ENCODE measurements around the gene CHRM4. TPM values are rescaled to one million over a fixed set of nuclear protein-coding genes. Genes with fewer than 3 reads are reported as not detected.

CHRM4 gene
- total RNA-seq, 2 donors from 2014 or later: 0.42 to 0.49 TPM

GRCh38 chr11:46431211-46431610 lies 39.6 kb upstream of the CHRM4 start:
- H3K36me3 ChIP-seq: no peaks in the 10 kb centered on the region
- no peaks in the 10 kb centered on the region for H3K27me3 ChIP-seq
- H3K9me3 ChIP-seq: no peaks in the 10 kb centered on the region
- TF ChIP-seq, protein P1, sequence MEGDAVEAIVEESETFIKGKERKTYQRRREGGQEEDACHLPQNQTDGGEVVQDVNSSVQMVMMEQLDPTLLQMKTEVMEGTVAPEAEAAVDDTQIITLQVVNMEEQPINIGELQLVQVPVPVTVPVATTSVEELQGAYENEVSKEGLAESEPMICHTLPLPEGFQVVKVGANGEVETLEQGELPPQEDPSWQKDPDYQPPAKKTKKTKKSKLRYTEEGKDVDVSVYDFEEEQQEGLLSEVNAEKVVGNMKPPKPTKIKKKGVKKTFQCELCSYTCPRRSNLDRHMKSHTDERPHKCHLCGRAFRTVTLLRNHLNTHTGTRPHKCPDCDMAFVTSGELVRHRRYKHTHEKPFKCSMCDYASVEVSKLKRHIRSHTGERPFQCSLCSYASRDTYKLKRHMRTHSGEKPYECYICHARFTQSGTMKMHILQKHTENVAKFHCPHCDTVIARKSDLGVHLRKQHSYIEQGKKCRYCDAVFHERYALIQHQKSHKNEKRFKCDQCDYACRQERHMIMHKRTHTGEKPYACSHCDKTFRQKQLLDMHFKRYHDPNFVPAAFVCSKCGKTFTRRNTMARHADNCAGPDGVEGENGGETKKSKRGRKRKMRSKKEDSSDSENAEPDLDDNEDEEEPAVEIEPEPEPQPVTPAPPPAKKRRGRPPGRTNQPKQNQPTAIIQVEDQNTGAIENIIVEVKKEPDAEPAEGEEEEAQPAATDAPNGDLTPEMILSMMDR (IDR thresholded peaks at IDR 0.05): no peak
- H3K27ac ChIP-seq: no peak overlapping the region
- intact Hi-C loops (cut with DNase I): no loop called here
- no peak for DNase-seq
- H3K4me3 ChIP-seq: no peak overlapping the region
- no peak overlapping the region for H3K9ac ChIP-seq (ENCODE audit: low read depth in 2 of 2, low read length in 2 of 2)
- H3K4me1 ChIP-seq: no peaks in the 10 kb centered on the region

DNA sequence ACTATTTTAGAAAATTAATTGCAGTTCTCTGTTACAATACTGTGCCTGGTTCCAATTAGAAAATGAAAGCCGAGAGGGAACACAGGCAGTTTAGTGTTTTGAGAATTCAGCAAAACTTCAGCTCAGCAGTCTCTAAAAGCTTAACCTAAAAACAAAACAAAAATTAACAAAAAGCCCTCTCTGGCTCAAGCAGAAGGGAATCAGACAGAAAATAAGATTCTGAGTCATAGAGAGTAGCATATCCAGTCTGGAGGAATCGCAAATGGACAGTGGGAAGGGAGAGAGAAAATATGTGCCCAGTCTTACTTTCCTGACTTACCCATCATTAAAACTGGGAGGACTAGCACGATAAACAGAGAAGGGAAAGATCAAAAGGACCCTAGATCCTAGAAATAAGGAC lies 38.1 kb upstream of the CHRM4 start:
- Histone ChIP-seq H3K9me3 (no peaks in the 10 kb centered on the region), H3K27ac (no peak overlapping the region), H3K4me3 (no peak overlapping the region), H3K4me1 (no peaks in the 10 kb centered on the region), H3K36me3 (no peaks in the 10 kb centered on the region), H3K27me3 (no peaks in the 10 kb centered on the region), H3K9ac (ENCODE audit: low read depth in 2 of 2, low read length in 2 of 2) (no peak overlapping the region)
- no peak for DNase-seq
- intact Hi-C loops (cut with DNase I): no loop called here
- TF ChIP-seq, protein P1 (IDR thresholded peaks at IDR 0.05): no peak

- Histone ChIP-seq H3K27ac (no peak overlapping the region), H3K36me3 (no peaks in the 10 kb centered on the region), H3K4me1 (no peaks in the 10 kb centered on the region), H3K27me3 (no peaks in the 10 kb centered on the region), H3K9ac (ENCODE audit: low read depth in 2 of 2, low read length in 2 of 2) (no peak overlapping the region), H3K9me3 (no peaks in the 10 kb centered on the region), H3K4me3 (no peak overlapping the region)
- TF ChIP-seq, protein P1 (IDR thresholded peaks at IDR 0.05): no peak
- intact Hi-C loops (cut with DNase I): no loop called here
- DNase-seq: no peak
These were observed 35.8 kb upstream of the CHRM4 start for GRCh38 chr11:46427364-46427763.

DNA sequence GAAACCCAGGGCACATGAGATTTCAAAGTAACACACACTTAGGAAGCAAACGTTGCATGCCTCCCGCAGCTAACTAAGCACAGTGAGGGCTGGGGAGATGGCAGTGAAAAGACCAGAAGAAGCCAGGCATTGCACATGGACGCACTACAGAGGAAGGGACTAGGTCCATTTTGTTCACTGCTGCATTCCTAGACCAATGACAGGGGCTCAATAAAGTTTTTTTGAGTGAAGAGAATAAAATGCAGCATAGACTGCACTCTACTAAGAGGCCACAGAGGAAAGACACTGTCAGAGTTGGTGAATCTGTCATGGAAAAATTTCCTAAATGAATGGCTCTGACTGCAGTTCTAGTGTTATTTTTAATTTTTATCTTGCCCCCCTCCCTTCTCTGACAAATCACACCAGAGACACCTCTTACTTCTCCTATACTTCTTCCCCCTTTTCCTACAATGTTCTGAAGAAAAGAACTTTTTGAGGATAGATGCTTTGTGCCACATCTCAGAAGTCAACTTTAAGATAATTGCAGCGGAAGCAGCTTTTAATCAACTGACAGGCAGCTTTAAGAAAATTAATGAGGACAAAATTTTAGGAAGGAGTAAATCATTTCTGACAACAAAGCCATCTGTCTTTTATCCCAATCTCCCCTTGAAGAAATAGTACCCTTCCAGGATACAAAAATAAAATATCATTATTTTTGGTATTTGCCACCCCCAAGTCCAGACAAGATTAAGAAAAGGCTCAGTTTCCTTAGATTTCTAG lies 34.8 kb upstream of the CHRM4 start:
- no peak overlapping the region for H3K9ac ChIP-seq (ENCODE audit: low read depth in 2 of 2, low read length in 2 of 2)
- intact Hi-C loops (cut with DNase I): no loop called here

GRCh38 chr11:46422588-46422987 lies 31.0 kb upstream of the CHRM4 start:
- Histone ChIP-seq H3K36me3 (peaks cover 3% of the 10 kb centered on the region), H3K4me1 (no peaks in the 10 kb centered on the region), H3K27me3 (no peaks in the 10 kb centered on the region), H3K4me3 (no peak overlapping the region), H3K27ac (no peak overlapping the region), H3K9me3 (no peaks in the 10 kb centered on the region), H3K9ac (ENCODE audit: low read depth in 2 of 2, low read length in 2 of 2) (no peak overlapping the region)
- TF ChIP-seq, protein P1 (IDR thresholded peaks at IDR 0.05): no peak
- no peak for DNase-seq
- intact Hi-C loops (cut with DNase I): no loop called here

More for the DNA sequence above, 34.8 kb upstream of the CHRM4 start:
- Histone ChIP-seq H3K27ac (no peak overlapping the region), H3K36me3 (no peaks in the 10 kb centered on the region), H3K9me3 (no peaks in the 10 kb centered on the region), H3K4me3 (no peak overlapping the region), H3K4me1 (no peaks in the 10 kb centered on the region), H3K27me3 (no peaks in the 10 kb centered on the region)
- no peak for DNase-seq
- TF ChIP-seq, protein P1 (IDR thresholded peaks at IDR 0.05): no peak

Data from colonic mucosa (tissue), 4 donors.